GM18907 (cell line): Measurements from ENCODE around the gene GLT1D1.
A peak's percentile ranks its signal among the peaks of the same experiment; 100 is the strongest.

Experiments used
- ATAC-seq: cut with Tn5 transposase; IDR thresholded peaks from one replicate; pipeline ENCODE4 v1.9.1; 2021; ENCODE audit warnings: mild to moderate bottlenecking, moderate library complexity; ENCODE audit not compliant: unreplicated experiment

GLT1D1 gene

GRCh38 chr12:128911861-128912260 lies 58.6 kb downstream of the GLT1D1 start:
- no peak for ATAC-seq

GRCh38 chr12:128914908-128915563 lies 61.8 kb downstream of the GLT1D1 start:
- ATAC-seq: peak; percentile 96

GRCh38 chr12:128916425-128916824 lies 63.1 kb downstream of the GLT1D1 start:
- no peak for ATAC-seq

DNA sequence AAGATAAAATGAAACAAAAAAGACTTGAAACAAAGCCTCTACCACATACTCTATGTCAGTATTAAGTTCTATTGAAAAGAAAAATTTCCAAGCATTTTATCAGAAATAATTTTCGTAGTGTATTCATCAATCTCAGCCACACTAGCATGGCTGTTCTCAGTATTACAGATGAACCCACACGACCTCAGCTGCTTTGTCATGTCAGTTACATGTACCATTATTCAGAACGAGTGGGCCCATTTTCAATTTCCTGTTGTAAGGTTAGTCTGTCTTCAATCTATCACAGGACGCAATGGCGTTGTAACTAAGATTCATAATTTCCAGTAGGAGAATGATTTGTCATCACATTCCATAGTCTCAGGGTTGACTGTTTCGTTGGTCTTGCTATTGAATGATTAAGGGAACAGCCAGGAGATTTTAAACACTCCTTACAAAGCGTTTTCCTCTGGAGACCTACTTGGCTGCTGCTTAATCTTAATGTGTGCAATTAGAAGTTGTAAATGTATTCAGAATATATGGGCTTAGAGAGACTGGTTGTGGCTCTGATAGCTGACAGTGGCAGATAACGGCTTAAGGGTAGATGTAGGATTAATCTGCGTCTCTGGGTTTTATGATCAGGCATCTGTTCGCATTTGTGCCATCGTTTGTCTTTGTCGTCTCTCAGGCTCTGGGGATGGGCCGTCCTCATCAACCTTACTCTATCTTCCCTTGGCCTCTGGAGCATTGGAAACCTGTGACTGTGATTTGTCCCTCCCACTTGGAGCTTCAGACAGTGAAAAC lies 65.4 kb downstream of the GLT1D1 start:
- ATAC-seq: no peak

GRCh38 chr12:128920468-128920867 lies 67.2 kb downstream of the GLT1D1 start:
- ATAC-seq: no peak

DNA sequence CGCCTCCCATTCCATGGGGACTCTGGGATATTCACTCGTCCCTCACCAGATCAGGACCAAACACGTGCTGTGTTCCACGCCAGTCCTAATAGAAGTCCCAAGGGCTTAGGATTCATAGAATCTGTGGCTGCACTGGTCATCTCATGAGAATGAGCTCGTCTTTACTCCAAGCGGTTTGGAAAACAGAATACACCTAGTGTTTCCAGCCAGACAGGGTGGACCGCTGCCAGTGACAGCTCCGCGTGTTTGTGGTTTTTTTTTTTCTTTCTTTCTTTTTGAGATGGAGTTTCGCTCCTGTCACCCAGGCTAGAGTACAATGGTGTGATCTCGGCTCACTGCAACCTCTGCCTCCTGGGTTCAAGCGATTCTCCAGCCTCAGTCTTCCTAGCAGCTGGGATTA lies 75.1 kb downstream of the GLT1D1 start:
- ATAC-seq: no peak

DNA sequence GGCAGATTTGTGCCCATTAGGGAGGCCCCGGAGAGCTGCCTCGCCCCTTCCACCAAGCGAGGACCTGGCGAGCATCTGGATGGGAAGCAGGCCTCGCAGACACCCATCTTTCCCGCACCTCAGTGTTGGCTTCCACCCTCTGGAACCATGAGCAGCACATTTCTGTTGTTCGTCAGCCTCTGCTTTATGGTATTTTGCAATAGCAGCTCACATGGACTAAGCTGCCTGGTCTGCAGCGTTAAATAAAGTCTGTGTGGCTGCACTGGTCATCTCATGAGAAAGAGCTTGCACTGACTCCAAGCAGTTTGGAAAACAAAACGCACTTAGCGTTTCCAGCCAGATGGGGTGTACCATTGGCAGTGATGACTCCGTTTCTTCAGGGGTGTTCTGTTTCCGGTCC lies 75.8 kb downstream of the GLT1D1 start:
- ATAC-seq: no peak

- ATAC-seq: no peak
Observed at GRCh38 chr12:128930606-128931005, 77.3 kb downstream of the GLT1D1 start.

DNA sequence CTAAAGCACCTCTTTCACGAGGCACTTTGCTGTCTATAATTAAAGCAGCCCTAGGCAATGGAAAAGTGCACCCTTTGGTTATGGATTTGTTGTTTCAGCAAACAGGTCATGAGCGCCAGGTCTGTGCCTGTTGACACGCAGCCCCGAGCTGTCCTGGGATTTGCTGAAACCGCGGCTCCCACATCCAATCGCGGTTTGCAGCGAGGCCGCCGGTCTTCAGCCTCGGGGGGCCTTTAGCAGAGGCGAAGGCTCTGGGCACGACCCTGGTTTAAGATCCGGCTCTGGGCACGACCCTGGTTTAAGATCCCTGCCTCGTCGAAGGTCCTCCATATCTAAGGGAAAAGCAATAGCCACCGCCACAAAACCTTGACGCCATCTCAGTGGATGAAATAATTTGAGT lies 79.2 kb downstream of the GLT1D1 start:
- no peak for ATAC-seq

GRCh38 chr12:128933039-128933438 lies 79.8 kb downstream of the GLT1D1 start:
- ATAC-seq: no peak

DNA sequence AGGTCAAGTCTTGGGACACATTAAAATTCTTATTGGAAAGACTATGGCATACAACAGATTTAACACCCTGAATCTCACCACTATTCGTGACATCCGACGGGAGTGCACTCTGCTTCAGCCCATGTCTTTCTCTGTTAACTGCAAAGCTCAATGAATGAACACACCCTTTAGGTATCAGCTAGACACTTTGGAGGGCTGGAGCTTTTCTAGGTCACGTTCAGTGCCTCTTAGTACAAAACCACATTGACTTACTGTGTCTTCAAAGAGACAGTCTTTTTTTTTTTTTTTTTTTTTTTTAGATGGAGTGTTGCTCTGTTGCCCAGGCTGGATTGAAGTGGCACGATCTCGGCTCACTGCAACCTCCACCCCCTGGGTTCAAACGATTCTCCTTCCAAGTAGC lies 80.6 kb downstream of the GLT1D1 start:
- ATAC-seq: no peak

- no peak for ATAC-seq
Observed at GRCh38 chr12:128938886-128939285, 85.6 kb downstream of the GLT1D1 start.

DNA sequence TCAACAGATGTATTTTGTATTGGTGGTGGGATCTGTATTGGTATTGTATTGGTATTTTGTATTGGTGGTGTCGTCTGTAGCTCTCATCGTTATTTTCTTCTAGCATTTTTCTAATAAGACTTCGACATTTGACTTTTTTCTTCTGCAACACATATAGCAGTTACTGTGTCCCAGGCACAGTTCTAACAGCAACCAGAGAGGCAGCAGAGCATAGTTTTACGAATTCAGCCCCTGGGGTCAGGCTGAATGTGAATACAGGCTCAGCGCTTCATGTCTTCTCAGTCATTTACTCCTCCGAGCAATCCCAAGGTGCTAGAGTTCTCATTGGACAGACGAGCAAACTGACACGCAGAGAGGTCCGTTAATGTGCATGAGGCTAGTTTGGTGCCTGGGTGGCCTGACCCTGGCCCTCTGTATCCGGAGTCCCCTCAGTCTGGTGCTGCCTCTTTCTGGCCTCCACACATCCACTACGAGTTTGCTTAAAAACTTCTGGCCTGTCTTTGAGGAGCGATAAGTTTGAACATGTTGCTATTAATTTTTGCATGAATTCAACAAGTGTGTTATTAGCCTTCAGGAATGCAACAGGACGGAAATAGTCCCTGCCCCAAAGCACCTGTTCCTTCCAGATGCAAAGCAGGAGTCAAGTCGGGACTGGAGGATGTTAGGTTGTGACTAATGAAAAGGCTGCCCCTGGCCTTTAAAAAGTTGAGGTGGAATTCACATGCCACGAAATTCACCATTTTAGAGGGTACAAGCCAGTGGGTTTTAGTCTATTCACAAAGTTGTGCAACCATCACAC lies 87.0 kb downstream of the GLT1D1 start:
- no peak for ATAC-seq

DNA sequence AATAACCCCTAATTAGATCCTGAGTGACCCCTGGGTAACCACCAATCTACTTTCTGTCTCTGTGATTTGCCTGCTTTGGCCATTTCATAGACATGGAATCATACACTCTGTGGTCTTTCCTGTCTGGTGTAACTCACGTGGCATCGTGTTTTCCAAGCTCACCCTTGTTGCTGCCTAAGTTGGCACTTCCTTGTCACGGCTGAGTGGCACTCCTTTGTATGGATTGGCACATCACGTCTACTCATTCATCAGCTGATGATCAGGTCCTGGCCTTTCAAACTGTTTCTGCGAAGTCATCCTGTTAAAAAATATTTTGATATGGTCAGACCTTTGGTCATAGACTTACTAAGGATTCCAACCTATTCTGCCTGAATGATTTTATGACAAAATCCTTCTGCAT lies 87.7 kb downstream of the GLT1D1 start:
- ATAC-seq: no peak

DNA sequence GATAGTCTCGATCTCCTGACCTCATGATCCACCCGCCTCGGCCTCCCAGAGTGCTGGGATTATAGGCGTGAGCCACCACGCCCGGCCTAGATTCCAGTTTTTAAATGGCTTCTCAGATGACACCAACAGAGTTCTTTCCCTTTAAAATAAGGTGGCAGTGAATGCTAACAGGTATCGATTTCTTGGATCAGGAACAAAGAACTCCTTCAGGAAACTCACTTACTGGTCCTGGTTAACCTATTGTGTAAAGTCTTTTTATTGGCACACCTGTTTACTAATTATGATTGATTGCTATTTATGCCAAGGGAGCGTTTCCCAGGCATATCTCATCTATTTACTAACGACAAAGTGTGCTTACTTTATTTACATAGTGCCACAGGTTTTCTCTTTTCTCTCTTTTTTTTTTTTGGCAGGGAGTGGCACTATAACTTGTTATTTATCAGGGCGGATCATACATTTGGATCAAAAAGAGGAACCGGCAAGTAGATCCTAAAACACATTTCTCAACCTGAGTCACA lies 89.7 kb downstream of the GLT1D1 start:
- no peak for ATAC-seq

DNA sequence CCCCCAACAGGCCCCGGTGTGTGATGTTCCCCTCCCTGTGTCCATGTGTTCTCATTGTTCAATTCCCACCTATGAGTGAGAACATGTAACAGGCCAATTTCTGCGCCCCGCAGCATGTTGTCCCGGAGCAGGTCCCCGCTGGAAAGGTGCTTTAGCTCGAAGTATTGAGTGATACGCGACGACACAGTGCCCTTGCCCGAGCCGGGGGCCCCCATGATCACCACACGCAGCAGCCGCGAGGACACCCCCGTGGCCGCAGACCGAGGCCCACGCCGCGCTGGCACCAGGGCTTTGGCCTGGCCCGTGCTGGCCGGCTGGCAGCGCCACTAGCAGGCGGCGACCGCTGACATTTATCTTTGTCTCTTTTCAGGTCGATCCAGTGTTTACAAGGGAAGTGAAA lies 91.7 kb downstream of the GLT1D1 start:
- ATAC-seq: no peak

GRCh38 chr12:128947209-128947608 lies 93.9 kb downstream of the GLT1D1 start:
- no peak for ATAC-seq

DNA sequence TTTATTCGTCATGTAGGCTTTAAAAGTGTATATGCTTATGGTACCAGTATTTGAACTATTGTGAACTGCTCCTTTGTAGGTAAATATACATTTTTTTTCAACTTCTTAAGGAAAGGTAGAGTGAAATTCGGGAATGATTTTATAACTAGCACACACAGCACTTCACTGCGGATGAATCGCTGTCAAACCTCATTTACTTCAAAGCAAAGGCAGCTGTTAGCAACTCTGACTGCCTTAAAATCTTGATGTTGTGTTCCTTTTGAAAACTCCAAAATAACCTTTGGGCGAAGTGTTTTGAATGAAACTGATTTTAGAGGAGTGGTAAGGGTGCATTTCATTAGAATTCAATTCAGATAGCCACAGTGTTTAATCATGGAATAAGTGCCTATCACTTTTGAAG lies 95.8 kb downstream of the GLT1D1 start:
- ATAC-seq: no peak

DNA sequence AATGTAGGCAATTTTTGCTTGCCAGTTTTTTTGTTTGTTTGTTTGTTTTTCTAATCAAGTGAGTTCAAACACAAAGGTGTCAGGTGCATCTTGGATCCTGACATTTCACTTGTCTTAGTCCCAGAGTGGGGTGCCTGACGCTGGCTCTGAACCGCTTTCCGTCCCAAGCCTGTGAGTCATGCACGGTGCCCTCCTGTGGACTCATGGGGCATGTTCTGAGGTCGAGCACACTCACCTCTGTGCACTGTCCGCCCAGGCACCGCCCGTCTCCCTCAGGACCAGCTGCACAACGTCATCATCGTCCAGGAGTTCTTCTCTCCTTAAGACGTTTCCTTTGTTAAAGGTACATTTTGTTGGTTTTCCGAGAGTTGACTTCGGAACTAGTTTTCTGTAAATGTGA lies 98.2 kb downstream of the GLT1D1 start:
- no peak for ATAC-seq

DNA sequence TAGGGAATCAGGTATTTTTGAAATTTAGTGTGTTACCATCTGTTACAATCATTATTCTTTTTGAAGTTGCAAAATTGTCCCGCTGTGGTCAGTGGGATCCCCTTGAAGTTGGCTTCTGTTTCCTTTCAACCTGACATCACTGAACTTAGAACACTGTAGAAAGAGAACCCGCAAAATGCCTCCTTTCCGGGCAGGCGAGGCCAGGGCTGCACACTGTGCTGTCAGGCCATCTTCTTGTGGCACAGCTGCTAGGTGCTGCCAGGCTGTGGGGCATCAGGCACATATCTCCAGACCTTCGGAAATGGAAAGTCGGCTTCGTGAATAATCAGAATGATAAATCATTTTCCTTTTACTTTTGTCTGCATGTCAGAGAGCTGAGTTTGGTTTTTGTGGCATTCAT lies 103.5 kb downstream of the GLT1D1 start:
- ATAC-seq: no peak

GRCh38 chr12:128959901-128960300 lies 106.6 kb downstream of the GLT1D1 start:
- ATAC-seq: no peak
